DMS53 treated with DMSO at 0.1 percent for 48 hours (cell line): Measurements from ENCODE around the gene WDR89.
"Not testable (repeated sequence)": the region's sequence is repeated elsewhere in the genome, so short reads cannot be mapped to it uniquely, and the experiment has no call there.

ENCODE experiments used
- DNase-seq: peaks from one replicate; lab custom pipeline; 2025; ENCODE audit not compliant: unreplicated experiment; lab: John Stamatoyannopoulos, UW

WDR89 gene

GRCh38 chr14:63654936-63655335 is 13.3 kb upstream of the WDR89 start:
- no peak for DNase-seq

GRCh38 chr14:63654346-63654745 is 12.7 kb upstream of the WDR89 start:
- no peak for DNase-seq

DNA sequence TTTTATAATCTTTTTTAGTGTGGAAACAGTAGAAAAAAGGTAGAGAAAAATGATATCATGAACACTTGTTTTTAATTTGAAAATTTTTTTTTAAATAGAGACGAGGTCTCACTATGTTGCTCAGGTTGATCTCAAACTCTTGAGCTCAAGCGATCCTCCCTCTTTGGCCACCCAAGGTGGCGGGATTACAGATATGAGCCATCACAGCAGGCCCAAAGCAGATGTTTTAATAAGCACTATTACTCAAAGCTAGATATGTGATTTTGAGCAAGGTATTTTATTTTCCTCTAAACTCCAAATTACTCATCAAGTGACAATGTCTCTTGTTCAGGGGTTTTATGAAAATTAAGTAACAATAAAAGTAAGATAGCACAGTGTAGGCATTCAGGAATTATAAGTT is 10.7 kb upstream of the WDR89 start:
- no peak for DNase-seq

GRCh38 chr14:63650256-63650952 is 8.7 kb upstream of the WDR89 start:
- no peak for DNase-seq

DNA sequence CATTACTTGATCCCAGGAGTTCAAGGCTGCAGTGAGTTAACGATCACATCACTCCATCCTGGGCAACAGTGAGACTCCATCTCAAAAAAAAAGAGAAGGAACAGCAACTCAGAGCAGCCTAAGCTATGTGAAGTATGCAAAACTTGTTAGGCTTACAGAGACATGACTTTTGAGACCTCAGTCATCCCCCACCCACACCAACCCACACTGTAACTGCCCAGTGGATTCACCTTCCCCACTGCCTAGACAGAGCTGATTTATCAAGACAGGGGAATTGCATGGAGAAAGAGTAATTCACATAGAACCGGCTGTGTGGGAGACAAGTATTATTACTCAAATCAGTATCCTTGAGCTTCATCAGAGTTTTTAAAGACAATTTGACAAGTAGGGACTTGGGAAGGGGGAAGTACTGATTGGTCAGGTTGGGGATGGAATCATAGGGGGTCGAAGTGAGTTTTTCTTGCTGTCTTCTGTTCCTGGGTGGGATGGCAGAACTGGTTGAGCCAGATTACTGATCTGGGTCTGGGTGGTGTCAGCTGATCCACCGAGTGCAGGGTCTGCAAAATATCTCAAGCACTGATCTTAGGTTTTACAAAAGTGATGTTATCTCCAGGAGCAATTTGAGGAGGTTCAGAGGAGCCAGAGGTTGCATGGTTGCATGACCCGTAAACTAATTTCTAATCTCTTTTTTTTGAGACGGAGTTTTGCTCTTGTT is 6.2 kb upstream of the WDR89 start:
- no peak for DNase-seq

- no peak for DNase-seq
These were observed 3.1 kb upstream of the WDR89 start for GRCh38 chr14:63644741-63645140.

DNA sequence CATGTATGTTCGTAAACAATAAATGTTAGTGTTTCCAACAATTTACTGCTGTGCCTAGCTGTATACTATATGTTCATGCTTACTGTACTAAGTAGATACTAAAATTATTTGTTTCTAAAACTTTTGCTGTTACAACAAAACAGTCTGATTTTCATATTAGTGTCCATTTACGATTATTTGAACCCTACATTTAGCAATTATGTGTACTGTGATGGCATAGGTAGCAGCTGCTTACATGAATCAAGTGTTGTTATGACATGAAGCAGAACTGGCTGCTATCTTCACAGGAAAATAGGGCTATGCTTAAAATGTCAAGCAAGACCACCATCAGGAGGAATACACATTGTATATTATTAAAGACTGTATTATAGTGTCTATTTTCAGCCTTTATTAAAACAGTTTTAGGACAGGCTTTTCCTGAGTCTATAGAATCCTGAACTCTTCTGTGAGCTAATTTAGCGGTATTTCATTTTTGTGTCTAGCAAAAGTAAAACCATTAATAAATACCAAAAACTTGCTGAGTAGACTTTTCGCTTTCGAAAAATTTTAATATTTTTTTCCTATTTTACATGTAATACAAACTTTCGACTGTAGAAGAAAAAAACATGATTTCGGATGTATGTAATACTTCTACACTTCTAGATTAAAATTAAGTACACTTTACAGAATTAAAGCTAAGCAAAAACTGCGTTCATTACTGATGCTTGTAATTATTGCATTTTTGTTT is 1.1 kb upstream of the WDR89 start:
- DNase-seq: peak; percentile 2

DNA sequence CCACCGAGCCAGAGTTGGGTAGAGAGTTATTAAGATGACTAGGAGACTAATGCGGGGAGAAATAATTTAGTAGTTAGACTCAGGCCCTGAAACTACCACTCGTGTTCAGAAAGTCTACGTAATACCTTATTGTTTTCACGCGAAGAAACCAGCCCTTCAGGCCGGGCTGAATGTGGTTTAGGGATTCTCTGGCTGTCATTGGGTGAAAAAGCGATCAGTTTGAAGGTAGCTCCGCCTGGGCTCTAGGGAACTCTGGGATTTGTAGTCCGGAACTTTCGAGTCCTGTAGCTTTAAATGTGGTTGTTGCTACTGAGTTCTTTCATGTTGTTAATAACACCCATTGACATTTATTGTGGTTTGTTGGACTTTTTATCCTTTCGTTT is 549 bp upstream of the WDR89 start:
- peak; percentile 89 for DNase-seq

DNA sequence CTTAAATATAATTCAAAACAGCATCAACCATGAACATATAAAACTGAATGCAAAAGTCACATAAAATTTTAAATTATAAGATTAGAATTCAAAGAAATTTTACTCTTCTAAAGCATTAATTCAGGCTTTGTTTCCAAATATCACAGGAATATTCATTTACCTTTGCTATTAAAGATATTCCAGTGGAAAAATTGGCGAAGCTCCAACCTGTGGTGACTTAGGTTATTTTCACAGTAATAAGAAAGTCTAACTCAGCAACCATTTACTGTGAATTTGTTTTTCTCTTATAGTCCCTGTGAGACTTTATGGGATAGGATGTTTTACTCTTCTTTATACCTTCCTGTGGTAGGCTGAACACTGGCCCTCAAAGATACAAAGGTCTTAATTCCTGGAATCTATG is 3.2 kb downstream of the WDR89 start:
- no peak for DNase-seq

- DNase-seq: not testable (repeated sequence)
These were observed 5.5 kb downstream of the WDR89 start for GRCh38 chr14:63636094-63636635.

GRCh38 chr14:63633801-63634200 is 7.9 kb downstream of the WDR89 start:
- DNase-seq: no peak

GRCh38 chr14:63632932-63633514 is 8.6 kb downstream of the WDR89 start:
- peak; percentile 3 for DNase-seq

DNA sequence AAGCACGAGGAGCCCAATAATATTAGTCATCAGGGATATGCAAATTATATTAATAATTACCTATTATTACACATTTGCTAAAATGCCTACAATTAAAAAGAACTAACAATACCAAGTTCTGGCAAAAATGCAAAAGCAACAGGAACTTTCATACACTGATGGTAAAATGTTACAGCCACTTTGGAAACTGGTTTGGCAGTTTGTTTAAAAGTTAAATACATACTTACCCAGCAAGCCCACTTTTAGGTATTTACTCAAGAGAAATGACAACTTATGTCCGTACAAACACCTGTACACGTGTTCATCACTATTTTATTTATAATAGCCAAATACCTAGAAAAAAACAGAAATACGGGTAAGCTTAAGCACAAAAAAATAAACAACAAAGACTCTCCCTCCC is 17.0 kb downstream of the WDR89 start:
- DNase-seq: peak; percentile 10

GRCh38 chr14:63624203-63624602 is 17.5 kb downstream of the WDR89 start:
- DNase-seq: no peak

DNA sequence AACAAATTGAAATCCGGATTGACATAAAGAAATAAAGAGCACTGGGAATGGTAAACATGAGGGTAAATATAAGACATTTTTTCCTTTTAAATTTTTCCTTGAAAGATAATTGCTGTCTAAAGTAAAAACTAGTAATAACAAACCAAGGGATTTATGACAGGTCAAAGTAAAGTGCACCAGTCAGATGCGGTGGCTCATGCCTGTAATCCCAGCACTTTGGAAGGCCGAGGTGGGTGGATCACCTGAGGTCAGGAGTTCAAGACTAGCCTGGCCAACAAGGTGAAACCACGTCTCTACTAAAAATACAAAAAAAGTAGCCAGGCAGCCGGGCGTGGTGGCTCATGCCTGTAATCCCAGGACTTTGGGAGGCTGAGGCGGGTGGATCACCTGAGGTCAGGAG is 19.7 kb downstream of the WDR89 start:
- not testable (repeated sequence) for DNase-seq

- no peak for DNase-seq
These were observed 25.7 kb downstream of the WDR89 start for GRCh38 chr14:63616015-63616414.

DNA sequence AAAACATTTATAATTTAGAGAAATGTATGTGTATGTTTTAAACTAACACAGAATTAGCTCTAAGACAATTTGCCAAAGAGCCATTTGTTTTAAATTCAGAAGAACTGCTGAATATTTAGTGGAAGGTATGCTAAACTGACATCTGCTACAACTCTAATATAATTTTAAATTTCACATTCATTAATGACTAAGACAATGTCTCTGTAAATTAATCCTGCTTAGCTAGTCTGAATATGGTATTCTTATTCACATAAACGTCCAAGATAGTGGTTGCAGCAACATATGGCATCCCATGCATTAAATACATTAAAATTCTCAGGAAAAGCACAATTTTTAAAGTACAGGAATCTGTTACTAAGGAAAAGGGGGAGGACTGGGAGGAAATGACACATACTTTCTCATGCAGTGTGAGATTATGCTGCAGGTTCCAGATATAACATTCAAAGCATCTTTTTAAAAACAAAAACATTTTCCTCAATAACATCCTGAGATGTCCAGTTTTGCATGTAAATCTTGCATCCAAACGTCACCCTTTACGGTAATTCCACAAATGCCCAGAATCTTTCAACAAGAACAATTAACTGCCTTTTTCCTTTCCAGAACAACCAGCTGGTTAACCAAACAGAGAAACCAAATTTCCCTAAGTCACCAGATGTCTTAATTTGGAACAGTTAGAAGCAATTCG is 26.9 kb downstream of the WDR89 start:
- no peak for DNase-seq

- DNase-seq: no peak
These were observed 30.6 kb downstream of the WDR89 start for GRCh38 chr14:63611078-63611477.

DNA sequence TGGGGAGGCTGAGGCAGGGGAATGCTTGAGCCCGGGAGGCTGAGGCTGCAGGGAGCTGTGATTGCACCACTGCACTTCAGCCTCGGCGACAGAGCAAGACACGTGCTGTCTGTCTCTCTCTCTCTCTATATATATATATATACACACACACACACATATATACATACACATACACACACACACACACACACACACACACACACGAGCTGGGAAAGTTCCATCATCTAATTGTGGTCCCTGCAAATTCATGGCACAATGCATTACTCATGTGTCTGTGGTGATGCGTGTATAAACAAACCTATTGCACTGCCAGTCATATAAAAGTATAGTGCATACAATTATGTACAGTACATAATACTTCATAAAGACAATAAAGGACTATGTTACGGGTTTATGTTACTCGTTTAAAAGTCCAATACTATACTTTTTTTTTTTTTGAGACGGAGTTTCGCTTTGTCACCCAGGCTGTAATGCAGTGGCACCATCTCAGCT is 36.6 kb downstream of the WDR89 start:
- DNase-seq: no peak

- DNase-seq: no peak
These were observed 37.0 kb downstream of the WDR89 start for GRCh38 chr14:63604626-63605025.
